Ramos (cell line): Measurements from ENCODE around the gene TUT1.
"Not testable (repeated sequence)": the region's sequence is repeated elsewhere in the genome, so short reads cannot be mapped to it uniquely, and the experiment has no call there.

ENCODE experiments used
- in situ Hi-C: fragments of 300-500 bp; cut with MboI; formaldehyde crosslinking; loops from one replicate; pipeline ENCODE4 v1.14.3; 2022; ENCODE audit warnings: low sequenced_read_pairs; ENCODE audit not compliant: unreplicated experiment

Gene TUT1

DNA sequence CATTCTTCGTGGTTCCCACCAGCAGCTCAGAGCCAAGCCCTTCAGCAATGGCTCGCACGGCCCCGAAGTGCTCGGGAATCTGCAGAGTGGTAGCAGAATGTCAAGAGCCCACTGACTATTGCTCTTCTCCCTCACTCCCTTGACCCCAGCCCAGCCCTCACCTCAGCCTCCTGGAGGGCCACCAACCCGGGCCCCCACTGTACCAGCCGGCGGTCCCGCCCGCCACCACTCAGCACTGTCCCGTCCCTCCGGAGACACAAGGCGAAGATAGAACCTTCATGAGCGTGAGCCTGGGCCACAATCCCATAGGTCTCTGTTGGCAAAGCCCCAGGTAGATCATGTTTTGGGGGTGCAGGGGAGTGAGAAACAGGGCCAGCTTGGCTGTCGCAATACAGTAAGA is 14.6 kb upstream of the TUT1 start:
- in situ Hi-C loops, result loop anchor here (25.0 kb wide), 1 partner anchor 1631 kb away; the partner anchor contains the start of genes DNAJC4, FKBP2, NUDT22 and PPP1R14B

DNA sequence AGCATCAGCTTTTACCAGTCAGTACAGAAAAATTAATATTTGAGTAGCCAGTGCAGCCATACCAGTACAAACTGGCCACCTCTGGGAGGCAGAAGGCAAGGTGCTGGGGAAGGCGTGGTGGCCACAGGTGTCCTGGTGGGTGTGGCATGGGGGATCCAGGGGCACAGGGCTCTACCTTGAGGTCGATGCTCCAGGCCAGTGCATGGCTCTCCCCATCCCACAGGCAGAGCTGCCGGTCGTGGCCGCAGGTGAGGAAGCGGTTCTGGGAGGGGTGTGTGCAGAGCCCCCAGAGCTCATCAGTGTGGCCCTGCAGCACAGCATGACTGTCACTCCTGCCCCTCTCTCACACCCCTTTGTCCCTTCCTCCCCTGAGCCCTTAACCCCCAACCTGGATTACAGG is 14.1 kb upstream of the TUT1 start:
- in situ Hi-C loops, result loop anchor here (25.0 kb wide), 1 partner anchor 1632 kb away; the partner anchor contains the start of genes DNAJC4, FKBP2, NUDT22 and PPP1R14B

DNA sequence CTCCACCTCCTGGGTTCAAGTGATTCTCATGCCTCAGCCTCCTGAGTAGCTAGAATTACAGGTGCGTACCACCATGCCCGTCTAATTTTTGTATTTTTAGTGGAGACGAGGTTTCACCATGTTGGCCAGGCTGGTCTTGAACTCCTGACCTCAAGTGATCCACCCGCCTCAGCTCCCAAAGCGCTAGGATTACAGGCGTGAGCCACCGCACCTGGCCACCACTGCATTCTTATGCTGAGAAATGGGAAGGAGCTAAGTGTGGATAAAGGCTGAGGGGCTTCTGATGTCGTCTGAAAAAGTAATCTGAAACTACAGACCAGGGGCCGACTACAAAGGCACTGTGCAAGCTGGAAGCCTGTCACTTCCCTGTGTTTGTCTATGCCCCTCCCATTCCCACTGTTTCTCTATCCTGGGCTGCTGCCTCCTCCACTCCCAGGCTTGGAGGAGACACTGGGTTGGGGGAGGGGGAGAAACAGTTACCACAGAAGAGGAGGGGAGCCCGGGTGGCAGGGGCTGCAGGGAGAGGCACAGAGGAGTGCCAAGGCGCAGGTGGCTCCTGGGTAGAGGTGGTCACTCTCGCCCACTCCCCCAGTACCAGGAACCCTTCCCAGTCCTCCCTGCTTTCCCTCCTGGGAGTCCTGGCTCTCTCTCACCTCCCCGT is 13.3 kb upstream of the TUT1 start:
- in situ Hi-C loops, result loop anchor here (25.0 kb wide), 1 partner anchor 1633 kb away; the partner anchor contains the start of genes DNAJC4, FKBP2, NUDT22 and PPP1R14B

DNA sequence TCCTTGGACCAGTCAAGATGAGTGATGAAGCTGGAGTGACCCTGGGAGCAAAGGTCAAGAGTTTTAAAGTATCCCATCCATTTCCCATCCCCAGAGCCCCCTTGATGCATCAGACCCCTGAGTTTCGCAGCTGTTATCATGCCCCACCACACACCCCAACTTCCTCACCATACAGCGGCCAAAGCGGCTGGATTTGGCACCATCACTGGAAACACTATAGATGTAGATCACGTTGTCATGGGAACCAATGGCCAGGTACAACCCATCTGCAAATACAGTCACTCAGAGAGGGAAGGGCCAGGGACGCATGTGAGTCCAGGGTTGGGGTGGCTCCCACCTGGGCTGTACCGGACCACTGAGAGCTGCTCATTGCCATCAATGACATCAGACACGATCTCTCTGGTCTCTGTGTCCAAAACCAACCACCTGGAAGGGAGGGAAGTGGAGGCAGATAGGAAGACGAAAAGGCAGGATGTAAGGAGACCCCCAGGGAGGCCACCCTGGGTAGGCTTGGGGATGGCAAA is 12.5 kb upstream of the TUT1 start:
- in situ Hi-C loops, result loop anchor here (25.0 kb wide), 1 partner anchor 1633 kb away; the partner anchor contains the start of genes DNAJC4, FKBP2, NUDT22 and PPP1R14B

DNA sequence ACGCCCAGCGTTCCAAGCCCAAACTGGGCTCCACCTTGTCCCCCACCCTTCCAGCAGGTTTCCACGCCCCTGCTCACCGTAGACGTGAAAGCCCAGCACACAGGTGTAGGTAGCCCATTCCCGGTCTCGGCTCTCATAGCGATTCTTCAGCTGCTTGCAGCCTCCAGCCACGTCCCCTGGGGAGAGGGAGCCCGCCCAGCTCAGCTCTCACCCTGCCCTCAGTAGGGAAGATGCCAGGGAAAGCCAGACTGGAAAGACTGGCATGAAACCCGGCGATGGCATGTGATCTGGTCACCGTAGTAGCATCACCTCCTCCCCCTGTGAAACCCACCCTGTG is 11.7 kb upstream of the TUT1 start:
- in situ Hi-C loops, result loop anchor here (25.0 kb wide), 1 partner anchor 1634 kb away; the partner anchor contains the start of genes DNAJC4, FKBP2, NUDT22 and PPP1R14B

DNA sequence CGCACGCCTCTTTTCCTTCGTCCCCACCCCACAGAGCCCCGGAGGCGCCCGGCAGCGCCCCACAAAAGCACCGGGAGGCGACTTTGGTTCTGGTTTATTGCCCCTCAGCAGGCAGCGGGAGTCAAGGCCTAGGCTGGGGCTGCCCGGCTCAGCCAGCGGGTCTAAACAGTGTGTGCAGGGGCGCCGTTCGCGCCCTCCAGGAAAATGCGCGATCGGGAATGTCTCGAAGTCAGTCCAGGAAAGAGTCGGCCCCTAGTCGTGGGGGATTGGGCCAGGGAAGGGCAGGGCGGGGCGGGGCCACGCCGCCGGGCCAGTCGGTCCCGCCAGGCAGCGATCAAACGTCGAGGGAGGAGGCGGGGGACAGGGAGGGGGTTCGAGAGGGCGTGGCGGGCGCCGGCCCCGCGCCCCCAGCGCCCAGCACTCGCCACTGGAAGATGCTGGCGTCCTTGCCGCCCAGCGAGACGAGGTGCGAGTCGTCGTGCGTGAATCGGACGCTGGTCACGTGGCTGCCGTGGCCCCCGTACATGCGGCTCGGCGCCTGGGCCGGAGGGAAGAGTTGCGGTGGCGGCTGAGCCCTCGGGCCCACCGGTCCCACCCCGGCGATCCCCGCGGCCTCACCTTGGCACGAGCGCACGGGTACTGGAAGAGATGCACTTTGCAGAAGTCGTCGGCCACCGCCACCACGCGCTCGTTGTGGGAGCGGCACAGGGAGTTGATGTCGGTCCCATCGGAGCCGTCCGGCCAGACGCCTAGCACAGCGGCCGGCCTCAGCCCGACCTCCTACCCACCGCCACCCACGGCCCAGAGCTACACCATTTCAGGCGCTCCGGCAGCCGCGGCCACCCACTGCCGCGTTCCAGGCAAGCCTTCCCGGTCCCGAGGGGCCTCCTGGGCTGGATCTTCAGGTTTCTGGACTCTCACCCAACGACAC is 11.1 kb upstream of the TUT1 start:
- in situ Hi-C loops, result loop anchor here (25.0 kb wide), 1 partner anchor 1635 kb away; the partner anchor contains the start of genes DNAJC4, FKBP2, NUDT22 and PPP1R14B

DNA sequence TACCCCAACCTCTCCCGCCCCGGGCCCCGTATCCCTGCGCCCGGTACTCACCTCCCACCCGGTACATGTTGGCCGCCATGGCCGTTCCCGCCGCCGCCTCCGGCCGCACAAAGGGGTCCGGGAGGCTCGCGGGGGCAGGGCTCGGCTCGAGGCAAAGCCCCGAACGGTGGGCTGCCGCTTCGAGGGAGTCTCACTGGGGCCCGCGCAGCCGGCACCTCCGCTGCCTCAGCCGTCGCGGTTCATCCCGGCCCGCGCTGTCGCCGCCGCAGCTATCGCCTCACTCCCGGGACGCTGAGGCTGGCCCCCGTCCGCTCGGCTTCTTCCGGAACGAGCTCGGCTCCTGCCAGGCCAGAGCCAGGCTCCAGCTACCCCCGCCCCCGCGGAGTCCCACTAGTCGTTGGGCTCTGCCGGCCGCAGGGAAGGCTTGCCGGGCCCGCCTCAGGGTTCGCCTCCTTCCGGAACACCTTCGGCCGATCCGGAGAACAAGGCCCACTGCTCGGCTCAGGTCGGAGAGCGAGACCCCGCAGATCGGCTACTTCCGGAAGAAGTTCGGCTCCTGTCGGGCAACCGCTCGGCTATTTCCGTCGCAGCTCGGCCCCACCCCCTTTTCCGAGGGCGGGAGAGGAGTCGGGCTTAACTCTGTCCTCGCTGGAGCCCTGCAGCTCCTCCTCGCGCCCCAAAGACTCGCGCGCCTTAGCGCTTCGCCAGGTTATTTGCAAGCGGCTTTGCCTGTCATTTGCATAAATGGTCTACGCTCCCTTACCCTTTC is 10.2 kb upstream of the TUT1 start, which contains the start of gene MTA2:
TSS of gene MTA2 (minus strand) at position 494 of the 769 bp plus-strand sequence. CDS start at position 79, 415 bp downstream.
- in situ Hi-C loops, result loop anchor here (25.0 kb wide), 1 partner anchor 1636 kb away; the partner anchor contains the start of genes DNAJC4, FKBP2, NUDT22 and PPP1R14B

DNA sequence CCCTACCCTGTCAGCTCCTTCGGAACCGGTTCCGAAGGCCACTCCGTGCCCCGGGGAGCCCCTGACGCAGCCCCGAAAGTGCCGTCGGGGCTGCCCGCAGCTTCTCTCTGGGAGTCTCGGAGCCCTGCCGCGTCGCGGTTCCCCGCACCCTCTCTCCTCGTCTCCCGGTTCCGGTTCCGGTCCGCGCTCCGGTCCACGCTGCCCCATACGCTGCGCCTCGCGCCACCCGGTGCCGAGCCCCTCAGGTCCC is 9.7 kb upstream of the TUT1 start:
- in situ Hi-C loops, result loop anchor here (25.0 kb wide), 1 partner anchor 1636 kb away; the partner anchor contains the start of genes DNAJC4, FKBP2, NUDT22 and PPP1R14B

DNA sequence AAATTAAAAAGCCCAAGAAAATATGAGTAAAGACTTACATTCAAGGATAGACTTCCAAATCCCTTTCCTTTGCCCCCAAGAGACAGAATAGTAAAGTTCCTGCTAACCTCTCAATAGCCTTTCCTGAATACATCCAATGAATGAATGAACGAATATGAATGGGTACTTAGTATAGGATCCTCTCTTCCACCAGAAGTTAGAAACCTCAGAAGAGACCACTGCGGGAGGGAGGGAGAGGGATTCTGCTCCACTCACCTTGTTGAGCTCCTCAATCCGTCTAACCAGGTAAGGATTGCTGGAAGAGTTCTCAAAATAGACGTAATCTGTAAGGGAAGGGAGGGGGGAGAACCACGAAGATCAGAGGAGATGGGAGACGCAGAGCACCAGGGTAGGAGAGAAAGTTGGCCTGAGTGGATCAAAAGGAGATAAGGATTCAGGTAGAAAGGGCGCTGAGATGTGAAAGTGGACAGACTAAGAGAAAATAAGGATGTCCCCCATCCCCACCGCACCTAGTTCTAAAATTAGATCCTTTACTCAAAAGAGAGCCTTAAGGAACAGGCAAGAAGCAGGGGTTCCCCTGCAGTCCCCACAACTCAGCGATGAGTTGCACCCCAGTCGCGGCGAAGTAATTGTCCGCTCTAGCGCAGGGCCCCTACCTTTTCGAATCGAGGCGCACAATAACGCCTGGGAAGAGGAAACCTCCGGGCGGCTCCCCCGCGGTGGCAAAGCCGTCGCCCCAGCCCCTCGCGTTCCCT is 9.2 kb upstream of the TUT1 start:
- in situ Hi-C loops, result loop anchor here (25.0 kb wide), 1 partner anchor 1637 kb away; the partner anchor contains the start of genes DNAJC4, FKBP2, NUDT22 and PPP1R14B

DNA sequence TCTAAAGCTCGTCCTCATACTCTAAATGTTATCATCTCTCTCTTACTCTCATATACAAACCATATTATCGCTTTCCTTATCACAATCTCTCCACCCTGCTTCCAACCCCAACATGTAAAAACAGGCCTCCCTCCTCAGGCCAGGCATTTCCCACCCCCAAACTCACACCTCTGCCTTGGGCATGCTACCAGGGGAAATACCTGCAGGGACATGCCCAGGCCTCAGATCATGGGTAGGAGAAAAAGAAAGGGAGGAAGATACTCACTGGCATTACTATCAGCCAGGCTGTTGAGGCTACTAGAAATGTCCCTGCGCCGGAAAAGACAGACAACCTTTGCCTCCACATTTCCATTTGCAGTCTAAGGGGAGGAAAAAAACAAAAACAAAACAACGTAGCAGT is 8.6 kb upstream of the TUT1 start:
- in situ Hi-C loops, result loop anchor here (25.0 kb wide), 1 partner anchor 1637 kb away; the partner anchor contains the start of genes DNAJC4, FKBP2, NUDT22 and PPP1R14B

DNA sequence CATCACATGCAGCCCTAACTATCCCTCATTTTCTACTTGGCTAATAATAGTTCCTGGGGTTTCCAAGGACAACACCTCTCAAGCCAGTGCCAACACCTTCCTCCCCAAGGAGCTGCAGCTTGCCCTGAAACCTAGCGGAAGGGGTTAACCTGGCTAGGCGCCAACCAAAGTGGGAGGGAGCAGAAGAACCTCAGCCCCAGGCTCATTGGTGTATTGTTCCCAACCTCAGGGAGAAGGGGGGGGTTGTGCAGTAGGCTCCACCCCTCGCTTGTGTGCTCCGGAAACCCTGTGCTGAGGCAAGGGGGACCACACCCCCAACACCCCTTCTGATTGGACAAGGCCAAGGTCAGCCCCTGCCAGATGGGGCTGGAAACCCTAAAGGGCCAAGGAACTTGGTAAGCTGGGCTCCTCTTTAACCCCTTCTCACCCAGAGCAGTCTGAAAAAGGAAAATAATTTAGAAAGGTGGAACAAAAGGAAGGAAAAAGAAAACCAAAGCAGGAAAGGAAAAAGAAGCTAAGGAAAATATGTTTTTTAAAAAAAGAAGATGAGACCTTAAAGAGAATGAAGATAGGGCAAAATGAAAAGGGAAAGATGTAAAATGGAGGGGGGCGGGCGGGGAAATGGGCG is 7.9 kb upstream of the TUT1 start:
- in situ Hi-C loops, result no loop called here

DNA sequence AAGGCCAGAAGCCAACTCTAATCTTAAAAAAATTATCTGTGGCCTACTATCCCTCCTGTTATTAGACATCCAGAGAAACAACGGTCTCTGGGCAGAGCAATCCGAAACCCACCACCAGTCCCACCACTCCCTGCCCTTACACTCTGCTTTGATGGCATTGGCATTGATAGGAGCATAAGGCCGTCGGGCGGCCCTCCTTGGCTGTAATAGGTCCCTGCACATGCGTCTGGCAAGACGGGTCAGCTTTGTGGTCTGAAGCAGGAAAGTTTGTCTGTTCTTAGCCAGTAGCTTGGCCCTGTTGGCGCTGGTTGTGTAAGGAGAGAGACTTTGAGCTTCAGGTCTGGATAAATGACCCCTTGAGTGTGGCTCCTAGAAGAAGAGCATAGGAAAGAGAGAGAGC is 3.8 kb upstream of the TUT1 start:
- in situ Hi-C loops, result no loop called here

DNA sequence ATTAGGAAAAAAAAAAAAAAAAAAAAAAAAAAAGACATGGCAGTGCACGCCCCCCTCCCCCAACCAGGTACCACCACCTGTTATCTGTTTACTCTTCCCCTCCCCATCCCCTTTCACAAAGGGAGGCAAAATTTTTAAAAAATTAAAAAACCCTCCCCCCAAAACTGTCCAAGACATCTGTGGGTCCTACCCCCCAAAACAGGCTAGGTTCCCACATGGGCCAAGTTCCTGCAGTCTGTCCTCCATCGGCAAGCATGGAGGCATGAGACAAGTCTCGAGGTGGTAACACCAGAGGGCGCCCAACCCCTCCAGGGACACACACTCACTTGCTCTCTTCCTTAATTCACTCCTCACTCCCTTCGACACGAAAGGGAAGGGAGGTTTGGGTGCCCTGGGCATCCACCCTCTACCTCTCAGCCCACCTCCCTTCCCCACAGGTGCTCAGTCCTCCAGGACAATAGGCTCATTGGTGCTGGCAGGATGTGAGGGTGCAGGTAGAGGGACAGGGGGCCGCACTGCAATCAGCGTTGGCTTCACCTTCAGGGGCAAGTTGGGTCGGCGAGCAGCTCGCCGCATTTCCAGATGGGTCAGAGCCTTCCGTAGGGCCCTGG is 2.2 kb upstream of the TUT1 start:
- in situ Hi-C loops, result no loop called here

DNA sequence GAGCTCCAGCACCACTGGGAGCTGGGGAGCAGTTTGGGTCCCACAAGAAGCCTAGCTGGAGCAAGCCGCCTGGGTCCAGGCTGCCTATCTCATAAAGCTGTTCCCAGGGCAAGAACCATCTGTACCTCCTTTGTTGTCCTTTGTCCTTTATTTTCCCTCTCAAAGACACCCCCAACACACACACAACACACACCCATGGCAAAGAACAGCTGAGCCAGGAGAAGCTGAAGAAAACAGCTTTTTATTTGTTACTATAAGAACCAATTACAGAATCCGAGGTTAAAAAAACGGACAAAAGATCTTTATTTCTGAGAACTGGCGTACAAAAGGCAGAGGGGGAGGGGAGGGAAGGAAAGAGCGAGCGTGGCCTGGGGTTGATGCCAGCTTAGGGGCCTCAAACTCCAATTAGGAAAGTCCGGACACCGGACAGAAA is 1.7 kb upstream of the TUT1 start:
- in situ Hi-C loops, result no loop called here

DNA sequence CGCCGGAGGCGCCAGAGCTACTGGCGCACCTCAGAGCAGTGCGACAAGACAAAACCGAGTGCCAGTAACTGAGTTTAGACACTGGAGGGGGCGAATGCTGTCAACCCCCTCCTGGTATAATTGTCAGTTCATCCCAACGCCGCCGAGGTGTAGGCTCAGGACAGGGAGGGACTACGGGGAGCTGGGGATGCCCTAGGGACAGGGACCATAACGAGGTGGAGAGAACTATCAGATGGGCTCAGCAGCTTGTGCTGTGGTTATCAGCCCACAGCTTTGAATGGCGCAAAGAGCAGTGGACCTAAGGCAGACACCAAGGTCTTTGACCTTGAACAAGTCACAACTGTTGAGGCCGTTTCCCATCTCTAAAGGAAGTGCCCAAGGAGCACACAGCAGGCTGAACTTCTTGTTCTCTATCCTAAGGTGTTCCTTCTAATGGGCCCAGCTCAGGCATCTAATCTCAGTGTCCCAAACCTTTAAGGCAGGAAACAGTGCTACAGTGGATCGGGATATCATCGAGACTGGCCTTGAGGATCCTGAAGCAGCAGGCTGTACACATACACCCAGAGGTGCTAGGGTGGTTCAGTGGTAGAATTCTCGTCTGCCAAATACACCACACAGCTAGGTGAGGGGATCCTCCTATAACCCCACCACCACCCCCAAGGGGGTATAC is 958 bp upstream of the TUT1 start:
- in situ Hi-C loops, result no loop called here

DNA sequence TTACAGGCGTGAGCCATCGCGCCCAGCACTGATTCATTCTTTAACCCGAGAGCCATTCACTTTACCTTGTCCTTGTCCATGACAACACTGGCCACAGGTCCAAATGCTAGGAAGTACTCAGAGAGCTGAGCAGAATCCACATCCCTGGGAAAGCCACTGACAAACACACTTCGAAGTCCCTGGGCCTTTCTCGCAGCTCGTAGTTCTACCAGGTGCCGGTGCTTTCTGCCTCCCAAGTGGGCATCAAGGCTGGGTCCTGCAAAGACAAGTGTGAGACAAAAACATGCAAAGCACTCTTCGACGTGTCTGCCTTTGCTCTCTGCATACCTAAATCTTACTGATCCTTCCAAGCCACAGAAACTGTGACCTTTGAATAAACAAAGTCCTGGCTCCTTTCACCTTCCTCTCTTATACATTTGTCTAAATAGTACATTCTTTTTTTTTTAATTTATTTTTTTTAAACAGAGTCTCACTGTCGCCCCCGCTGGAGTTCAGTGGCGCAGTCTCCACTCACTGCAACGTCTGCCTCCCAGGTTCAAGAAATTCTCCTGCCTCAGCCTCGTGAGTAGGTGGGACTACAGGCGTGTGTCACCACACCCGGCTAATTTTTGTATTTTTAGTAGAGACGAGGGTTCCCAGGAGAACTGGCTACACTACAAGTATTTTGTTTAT is 2.2 kb downstream of the TUT1 start:
- in situ Hi-C loops, result no loop called here

DNA sequence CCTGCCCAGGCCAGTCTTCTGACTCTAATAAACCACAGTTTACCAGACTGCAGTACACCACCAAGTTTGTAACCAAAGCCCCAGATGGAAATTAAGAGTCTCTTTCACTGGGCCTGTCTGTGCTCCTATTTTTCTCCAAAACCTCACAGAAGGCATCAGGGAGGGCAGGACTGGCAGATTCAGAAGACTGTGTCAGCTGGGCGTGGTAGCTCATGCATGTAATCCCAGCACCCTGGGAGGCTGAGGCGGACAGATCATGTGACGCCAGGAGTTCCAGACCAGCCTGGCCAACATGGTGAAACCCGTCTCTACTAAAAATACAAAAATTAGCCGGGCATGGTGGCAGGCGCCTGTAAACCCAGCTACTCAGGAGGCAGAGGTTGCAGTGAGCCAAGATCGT is 6.0 kb downstream of the TUT1 start:
- in situ Hi-C loops, result not testable (repeated sequence)
